ENCODE results near the gene GPR108. TPM values are rescaled to one million over a fixed set of nuclear protein-coding genes. Genes with fewer than 3 reads are reported as not detected.

GPR108 gene
- total RNA-seq, 3 donors from 2014 or later (not counting 1 experiment from before 2014, with no cell fraction given), result 66.1 to 78.0 (median 76.9) TPM

DNA sequence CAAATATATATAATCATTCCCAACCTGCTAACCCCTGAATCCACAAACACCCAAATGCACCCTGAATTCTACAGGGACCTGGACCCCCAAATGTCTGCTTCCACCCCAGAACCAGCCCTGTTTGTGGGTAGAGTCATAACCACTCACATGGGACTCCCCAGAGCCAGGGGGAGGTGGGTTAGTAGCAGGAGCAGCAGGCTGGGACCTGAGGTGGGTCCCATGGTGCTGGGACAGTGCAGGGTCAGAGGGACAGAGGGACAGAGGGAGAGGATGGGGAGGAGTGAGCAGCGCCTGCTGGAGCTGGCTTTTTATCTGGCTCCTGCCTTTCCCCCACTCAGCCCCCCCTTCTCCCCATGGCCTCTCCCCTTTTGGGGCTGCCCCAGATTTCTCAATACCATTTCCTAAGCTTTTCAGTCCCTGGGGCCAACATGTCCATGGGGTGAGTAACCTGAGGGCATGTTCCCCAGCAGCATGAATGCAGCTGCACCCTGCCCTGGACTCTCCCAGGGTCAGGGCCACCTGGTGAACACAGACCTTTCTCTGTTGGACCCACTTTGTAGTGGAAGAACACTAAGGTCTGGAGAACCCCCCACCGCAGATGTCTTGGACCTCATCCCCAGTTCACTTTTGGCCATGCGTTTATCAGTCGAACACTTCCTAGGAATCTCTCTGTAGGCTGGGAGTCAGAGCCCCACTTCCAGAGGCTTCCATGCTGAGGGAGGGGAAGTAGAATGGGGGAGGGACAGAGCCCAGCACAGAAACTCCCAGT lies 16.8 kb downstream of the GPR108 start, which contains the start of gene C3:
Gene C3, minus strand, starts transcription at position 282 of the 769 bp plus-strand sequence. Its CDS starts 61 bp downstream, at position 221.
- 93% methylated on average over 3 of the region's 4 CpGs for WGBS (ENCODE audit: insufficient coverage)
- H3K4me1 ChIP-seq (ENCODE audit: control insufficient read depth, insufficient read depth, low read length), result peaks cover 21% of the 10 kb centered on the region
- no peaks in the 10 kb centered on the region for H3K36me3 ChIP-seq (ENCODE audit: control insufficient read depth, insufficient read depth, low read length)
- H3K27me3 Mint-ChIP-seq (ENCODE audit: low read depth in 2 of 2), result peaks cover 0 to 9% of the 10 kb centered on the region in 2 donors
- H3K9me3 ChIP-seq (ENCODE audit: control insufficient read depth, insufficient read depth, low read length), result no peaks in the 10 kb centered on the region
- no peak within 1 kb of the TSS for H3K27ac ChIP-seq (ENCODE audit: low read length)
- H3K27ac Mint-ChIP-seq, result peak within 1 kb of the TSS in 1 of 2 donors; percentile 9
- intact Hi-C loops (cut with micrococcal nuclease), result no loop called here
- DNase-seq (peak in 1 of 2 donors; percentile 18), ATAC-seq (peak in 1 of 3 donors; percentile 19)
- TF ChIP-seq, protein P1, sequence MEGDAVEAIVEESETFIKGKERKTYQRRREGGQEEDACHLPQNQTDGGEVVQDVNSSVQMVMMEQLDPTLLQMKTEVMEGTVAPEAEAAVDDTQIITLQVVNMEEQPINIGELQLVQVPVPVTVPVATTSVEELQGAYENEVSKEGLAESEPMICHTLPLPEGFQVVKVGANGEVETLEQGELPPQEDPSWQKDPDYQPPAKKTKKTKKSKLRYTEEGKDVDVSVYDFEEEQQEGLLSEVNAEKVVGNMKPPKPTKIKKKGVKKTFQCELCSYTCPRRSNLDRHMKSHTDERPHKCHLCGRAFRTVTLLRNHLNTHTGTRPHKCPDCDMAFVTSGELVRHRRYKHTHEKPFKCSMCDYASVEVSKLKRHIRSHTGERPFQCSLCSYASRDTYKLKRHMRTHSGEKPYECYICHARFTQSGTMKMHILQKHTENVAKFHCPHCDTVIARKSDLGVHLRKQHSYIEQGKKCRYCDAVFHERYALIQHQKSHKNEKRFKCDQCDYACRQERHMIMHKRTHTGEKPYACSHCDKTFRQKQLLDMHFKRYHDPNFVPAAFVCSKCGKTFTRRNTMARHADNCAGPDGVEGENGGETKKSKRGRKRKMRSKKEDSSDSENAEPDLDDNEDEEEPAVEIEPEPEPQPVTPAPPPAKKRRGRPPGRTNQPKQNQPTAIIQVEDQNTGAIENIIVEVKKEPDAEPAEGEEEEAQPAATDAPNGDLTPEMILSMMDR (IDR thresholded peaks at IDR 0.05), result no peak
- peaks cover 25 to 31% of the 10 kb centered on the region in 2 donors for H3K4me1 Mint-ChIP-seq
- no peak within 1 kb of the TSS for H3K4me3 ChIP-seq (ENCODE audit: low read length)
- no peaks in the 10 kb centered on the region for H3K27me3 ChIP-seq (ENCODE audit: control insufficient read depth, insufficient read depth, low read length)
- H3K9me3 Mint-ChIP-seq, result no peaks in the 10 kb centered on the region
- no peak within 1 kb of the TSS for H3K4me3 Mint-ChIP-seq
- H3K36me3 Mint-ChIP-seq, result no peaks in the 10 kb centered on the region

DNA sequence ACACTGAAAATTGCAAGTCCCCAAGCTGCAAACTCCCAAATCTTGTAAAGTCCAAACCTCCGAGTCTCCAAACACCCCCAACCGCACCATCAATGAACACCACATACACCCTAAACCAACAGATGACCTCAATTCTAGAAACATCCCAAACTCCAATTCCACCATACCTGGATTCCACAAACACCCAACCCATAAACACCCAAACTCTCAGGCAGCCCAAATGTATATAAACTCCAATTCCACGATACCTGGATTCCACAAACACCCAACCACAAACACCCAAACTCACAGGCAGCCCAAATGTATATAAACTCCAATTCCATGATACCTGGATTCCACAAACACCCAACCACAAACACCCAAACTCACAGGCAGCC lies 17.4 kb downstream of the GPR108 start:
- H3K36me3 ChIP-seq (ENCODE audit: control insufficient read depth, insufficient read depth, low read length), result no peaks in the 10 kb centered on the region
- no peak for ATAC-seq
- no peak for DNase-seq
- peaks cover 25 to 31% of the 10 kb centered on the region in 2 donors for H3K4me1 Mint-ChIP-seq
- H3K27me3 Mint-ChIP-seq (ENCODE audit: low read depth in 2 of 2), result peaks cover 0 to 9% of the 10 kb centered on the region in 2 donors
- no peaks in the 10 kb centered on the region for H3K9me3 ChIP-seq (ENCODE audit: control insufficient read depth, insufficient read depth, low read length)
- no peaks in the 10 kb centered on the region for H3K27me3 ChIP-seq (ENCODE audit: control insufficient read depth, insufficient read depth, low read length)
- H3K27ac ChIP-seq (ENCODE audit: low read length), result no peak overlapping the region
- no peak overlapping the region for H3K4me3 Mint-ChIP-seq
- TF ChIP-seq, protein P1 (IDR thresholded peaks at IDR 0.05), result no peak
- 85% methylated on average over 3 of the region's 3 CpGs for WGBS (ENCODE audit: insufficient coverage)
- H3K9me3 Mint-ChIP-seq, result no peaks in the 10 kb centered on the region
- H3K36me3 Mint-ChIP-seq, result no peaks in the 10 kb centered on the region
- no peak overlapping the region for H3K4me3 ChIP-seq (ENCODE audit: low read length)
- peak overlapping the region in 1 of 2 donors; percentile 9 for H3K27ac Mint-ChIP-seq
- intact Hi-C loops (cut with micrococcal nuclease), result loop anchor here (5.0 kb wide), 1 partner anchor 43 kb away; no protein-coding TSS in a partner anchor
- peaks cover 17% of the 10 kb centered on the region for H3K4me1 ChIP-seq (ENCODE audit: control insufficient read depth, insufficient read depth, low read length)

DNA sequence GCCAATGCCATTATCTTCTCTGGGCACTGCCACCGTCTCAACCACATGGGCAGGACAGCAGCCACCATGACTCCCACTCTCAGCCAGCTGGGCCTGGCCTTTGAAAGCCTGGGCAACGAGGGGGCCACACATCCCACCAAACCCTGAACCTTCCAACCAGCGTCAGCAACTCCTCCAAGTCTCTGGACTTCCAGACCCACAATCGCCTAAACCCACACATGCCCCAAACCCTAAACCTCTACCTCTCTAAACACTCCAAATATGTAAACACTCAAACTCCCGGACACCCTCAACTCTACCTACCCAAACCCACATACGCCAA lies 17.9 kb downstream of the GPR108 start:
- Histone ChIP-seq H3K36me3 (ENCODE audit: control insufficient read depth, insufficient read depth, low read length) (no peaks in the 10 kb centered on the region), H3K9me3 (ENCODE audit: control insufficient read depth, insufficient read depth, low read length) (no peaks in the 10 kb centered on the region), H3K4me1 (ENCODE audit: control insufficient read depth, insufficient read depth, low read length) (peaks cover 16% of the 10 kb centered on the region), H3K27ac (ENCODE audit: low read length) (no peak overlapping the region), H3K27me3 (ENCODE audit: control insufficient read depth, insufficient read depth, low read length) (no peaks in the 10 kb centered on the region), H3K4me3 (ENCODE audit: low read length) (no peak overlapping the region)
- H3K9me3 Mint-ChIP-seq, result no peaks in the 10 kb centered on the region
- TF ChIP-seq, protein P1 (IDR thresholded peaks at IDR 0.05), result no peak
- 82% methylated on average over 6 of the region's 6 CpGs for WGBS (ENCODE audit: insufficient coverage)
- peaks cover 0 to 9% of the 10 kb centered on the region in 2 donors for H3K27me3 Mint-ChIP-seq (ENCODE audit: low read depth in 2 of 2)
- ATAC-seq (no peak), DNase-seq (no peak)
- peak overlapping the region in 1 of 2 donors; percentile 9 for H3K27ac Mint-ChIP-seq
- H3K4me1 Mint-ChIP-seq, result peaks cover 25 to 31% of the 10 kb centered on the region in 2 donors
- H3K36me3 Mint-ChIP-seq, result no peaks in the 10 kb centered on the region
- intact Hi-C loops (cut with micrococcal nuclease), result loop anchor here (5.0 kb wide), 1 partner anchor 42 kb away; no protein-coding TSS in a partner anchor
- no peak overlapping the region for H3K4me3 Mint-ChIP-seq

Data from natural killer cell (primary cell).